Stimulated activated CD8-positive, alpha-beta memory T cell treated with anti-CD3 and anti-CD28 coated beads, Interleukin-12 subunit alpha, Interleukin-12 subunit beta, amount 100 ng/mL, for 4 hours (primary cell): Measurements from ENCODE around the gene EBF3.

Experiments
- DNase-seq: peaks from one replicate; pipeline ENCODE4 v3.0.0-alpha.2; 2020; ENCODE audit warnings: low read depth

Gene EBF3

DNA sequence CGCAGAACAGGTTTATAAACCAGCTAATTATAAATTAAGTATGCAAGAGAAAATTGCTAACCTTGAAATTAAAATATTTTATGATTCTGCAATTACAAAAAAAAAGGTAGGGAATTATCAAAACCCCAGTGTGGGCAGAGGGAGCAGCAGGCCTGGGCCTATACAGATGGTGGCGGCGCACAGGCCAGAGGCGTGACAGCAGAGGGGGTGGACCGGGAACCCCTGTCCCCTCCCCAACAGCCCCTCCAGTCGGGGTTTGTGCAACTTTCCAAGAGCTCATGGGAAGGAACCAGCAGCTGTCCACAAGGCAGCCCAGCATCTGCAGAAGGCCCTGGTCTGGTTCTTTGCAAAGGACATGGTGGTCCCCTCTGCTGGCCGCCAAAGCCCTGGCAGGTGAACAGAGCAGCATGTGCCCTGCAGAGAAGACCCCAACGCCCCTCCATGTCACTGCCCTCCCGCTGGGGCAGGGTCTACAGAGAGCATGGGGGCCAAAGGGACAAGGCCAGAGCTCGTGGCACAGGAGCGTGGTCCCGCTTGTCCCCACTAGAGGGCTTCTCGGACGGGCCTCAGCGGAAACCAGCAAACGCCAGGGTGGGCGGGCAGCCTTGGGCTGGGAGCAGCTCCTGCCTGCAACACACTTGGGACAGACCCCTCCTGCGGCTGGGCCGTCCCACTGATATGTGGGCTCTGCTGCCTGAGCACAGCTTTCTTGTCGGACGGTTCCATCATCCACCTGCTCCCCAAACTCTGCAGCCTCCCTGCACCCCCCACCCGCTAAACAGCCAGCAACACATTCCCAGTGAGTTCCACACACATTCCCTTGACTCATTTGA lies 75.1 kb downstream of the EBF3 start:
- no peak for DNase-seq

DNA sequence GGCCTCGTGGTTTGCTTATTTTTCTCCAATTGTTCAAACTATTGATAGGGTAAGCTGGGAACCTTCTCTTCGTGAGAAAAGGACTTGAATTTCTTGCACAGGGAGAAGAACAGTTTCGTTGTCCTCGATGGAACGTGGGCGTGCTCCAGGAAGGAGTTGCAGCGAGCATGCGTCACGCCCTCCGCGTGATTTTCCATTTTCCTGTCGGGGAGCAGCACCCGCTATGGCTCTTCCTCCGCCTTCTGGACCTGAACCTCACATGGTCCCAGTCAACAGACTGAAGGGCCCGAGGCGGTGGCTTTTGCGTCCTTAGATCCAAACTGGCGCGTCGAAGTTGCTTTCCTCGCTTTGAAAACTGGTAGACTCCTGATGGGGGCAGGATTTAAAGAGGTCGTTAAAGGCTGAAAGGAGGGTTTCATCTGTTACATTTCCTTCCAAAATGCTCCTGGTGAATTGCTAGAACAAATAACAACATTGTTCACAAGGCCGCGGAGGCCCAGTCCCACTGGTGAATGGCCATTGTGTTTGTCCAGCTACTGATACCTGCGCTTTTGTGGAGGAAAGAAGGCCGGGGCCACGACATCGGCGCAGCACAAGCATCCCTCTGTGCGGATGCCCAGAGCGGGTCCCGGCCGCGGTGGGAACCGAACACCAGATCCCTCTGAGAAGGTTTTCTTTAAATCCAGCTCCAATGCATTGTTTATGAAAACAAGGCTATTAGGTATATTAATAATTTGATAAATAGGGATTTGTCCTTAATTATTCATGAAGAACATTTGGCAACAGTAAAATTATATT lies 75.9 kb downstream of the EBF3 start:
- no peak for DNase-seq

DNA sequence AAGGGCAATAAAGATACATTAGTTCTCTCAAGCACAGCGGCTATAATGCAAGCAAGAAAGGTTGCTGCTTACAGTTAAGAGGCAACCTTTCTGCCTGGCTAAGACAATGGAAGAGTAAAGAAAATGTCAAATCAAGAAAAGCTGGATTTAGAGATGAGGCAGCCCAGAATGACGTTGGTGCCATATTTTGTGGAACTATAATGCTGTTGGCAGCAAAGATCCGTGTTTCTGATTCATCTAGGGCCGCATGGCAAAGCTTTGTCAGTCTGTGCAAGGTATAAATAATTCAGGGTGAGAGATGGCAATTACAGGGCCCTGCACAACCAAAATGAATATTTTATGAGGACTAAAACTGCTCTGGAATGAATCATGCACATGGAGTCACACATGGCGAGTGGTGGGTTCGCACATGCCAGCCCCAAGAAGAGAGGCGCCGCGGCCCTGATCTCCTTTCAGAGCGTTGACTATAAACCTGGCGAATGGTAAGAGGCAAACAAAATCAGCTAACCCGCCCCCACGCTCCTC lies 76.6 kb downstream of the EBF3 start:
- DNase-seq, result no peak

DNA sequence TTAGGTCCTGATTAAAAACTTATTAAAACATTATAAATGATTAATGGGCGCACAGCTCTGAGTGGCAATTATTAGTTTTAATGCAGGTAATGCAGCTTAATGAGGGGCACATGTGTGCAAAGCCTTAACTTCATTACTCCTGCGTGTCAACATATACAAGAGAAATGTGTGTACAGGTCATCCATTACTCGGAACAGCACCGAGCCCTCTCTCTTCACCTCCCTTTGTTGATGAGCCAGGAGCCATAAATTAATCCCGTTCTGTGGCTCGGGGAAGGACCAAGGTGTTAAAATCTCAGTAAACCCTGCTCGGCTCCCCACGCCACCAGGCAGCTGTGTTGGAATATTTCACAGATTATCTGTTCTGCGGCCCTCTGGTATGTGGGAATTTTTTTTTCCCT lies 77.8 kb downstream of the EBF3 start:
- no peak for DNase-seq

- DNase-seq, result no peak
These were observed 78.5 kb downstream of the EBF3 start for GRCh38 chr10:129885526-129885925.

- DNase-seq, result no peak
These were observed 79.5 kb downstream of the EBF3 start for GRCh38 chr10:129884398-129885078.

- DNase-seq, result no peak
These were observed 80.3 kb downstream of the EBF3 start for GRCh38 chr10:129883626-129884397.

GRCh38 chr10:129883029-129883428 lies 81.0 kb downstream of the EBF3 start:
- no peak for DNase-seq

- no peak for DNase-seq
These were observed 81.6 kb downstream of the EBF3 start for GRCh38 chr10:129882291-129883010.

- no peak for DNase-seq
These were observed 82.4 kb downstream of the EBF3 start for GRCh38 chr10:129881641-129882040.

DNA sequence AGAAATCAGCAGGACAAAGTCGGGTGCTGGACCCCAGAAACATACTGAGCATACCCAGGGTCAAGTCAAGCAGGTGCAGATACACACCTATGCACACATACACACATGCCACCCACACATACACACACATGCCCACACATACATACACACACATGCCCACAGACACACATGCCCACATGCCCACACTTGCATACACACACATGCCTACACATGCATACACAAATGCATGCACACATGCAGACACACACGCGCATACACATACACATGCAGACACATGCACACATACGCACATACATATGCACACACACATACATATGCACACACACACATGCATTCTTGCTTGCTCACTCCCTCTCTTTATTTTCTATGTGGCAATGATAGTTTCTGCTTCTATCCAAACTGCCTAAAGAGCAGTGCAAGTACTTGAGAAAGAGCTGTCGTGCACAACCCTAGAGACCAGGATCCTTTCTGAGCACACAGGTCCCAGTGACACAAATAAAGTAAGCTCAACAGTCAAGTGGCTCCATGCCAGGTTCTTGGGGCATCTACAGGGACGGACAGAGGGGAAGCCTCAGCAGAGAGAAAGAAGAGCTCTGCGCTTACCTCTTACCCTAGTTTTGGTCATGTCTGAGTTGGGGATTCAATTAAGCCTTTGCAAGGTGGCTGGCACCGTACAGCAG lies 83.7 kb downstream of the EBF3 start:
- DNase-seq, result no peak

GRCh38 chr10:129879655-129880054 lies 84.4 kb downstream of the EBF3 start:
- DNase-seq, result no peak

- no peak for DNase-seq
These were observed 85.2 kb downstream of the EBF3 start for GRCh38 chr10:129878835-129879234.

- DNase-seq, result no peak
These were observed 86.2 kb downstream of the EBF3 start for GRCh38 chr10:129877773-129878371.

GRCh38 chr10:129876838-129877237 lies 87.2 kb downstream of the EBF3 start:
- no peak for DNase-seq

DNA sequence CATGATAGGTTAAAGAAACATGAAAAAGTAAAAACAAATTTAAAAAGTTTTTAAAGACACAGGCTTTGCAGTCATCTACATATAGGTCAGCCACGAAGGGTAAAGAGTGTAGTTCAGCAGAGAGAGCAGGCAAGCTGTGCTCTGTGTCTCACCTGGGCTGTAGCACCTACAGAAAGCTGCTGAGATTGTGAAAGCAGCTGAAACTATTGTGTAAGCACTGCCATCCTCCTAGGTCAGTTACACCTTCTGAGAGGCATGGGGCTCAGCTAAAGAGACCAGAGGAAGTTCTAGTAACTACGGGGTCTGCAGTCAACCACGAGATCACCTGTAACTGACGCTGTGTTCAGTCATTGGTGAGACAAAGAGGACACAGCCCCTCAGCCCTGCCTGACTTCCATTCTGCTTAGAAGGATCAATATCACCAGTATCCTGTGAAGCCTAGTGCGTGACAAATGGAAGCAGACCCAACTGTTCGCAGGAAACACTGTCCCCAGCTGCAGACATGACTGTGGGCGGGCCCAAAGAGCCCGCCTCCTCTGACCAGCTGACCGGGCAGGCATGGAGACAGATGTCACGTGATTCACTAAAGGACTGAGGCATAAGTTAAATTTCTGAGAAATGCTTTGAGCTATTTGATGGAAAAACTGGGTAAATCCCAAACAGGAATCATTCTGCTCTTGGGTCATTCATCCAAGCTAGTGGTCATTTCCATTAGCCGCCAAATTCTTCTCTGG lies 87.9 kb downstream of the EBF3 start:
- no peak for DNase-seq

- DNase-seq, result no peak
These were observed 90.7 kb downstream of the EBF3 start for GRCh38 chr10:129873351-129873750.

DNA sequence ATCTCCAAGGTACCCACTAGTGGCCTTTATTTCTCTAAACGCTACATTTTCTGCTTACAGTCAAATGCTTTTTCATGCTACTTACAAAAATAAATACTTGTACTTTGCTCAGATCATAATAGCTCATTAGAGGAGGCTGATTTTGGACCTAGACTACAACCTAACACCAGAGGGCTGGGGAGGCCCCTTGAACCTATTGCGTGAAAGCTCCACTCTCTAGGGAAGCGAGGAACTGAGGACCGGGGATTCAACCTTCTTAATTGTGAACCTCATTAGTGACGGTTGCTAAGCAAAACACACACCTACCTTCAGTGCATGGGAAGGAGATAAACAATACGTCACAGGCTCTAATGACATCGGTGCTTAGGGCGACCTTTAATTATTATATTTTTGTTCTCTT lies 92.1 kb downstream of the EBF3 start:
- no peak for DNase-seq

GRCh38 chr10:129870961-129871621 lies 93.0 kb downstream of the EBF3 start:
- no peak for DNase-seq
